GM21423 (cell line): ENCODE measurements around the gene EPHB2.

Experiments
- ATAC-seq: cut with Tn5 transposase; IDR thresholded peaks from one replicate; pipeline ENCODE4 v1.9.1; 2021; ENCODE audit warnings: mild to moderate bottlenecking, moderate library complexity; ENCODE audit not compliant: unreplicated experiment

The EPHB2 gene

GRCh38 chr1:22796642-22797041 lies 86.0 kb downstream of the EPHB2 start:
- ATAC-seq: no peak

DNA sequence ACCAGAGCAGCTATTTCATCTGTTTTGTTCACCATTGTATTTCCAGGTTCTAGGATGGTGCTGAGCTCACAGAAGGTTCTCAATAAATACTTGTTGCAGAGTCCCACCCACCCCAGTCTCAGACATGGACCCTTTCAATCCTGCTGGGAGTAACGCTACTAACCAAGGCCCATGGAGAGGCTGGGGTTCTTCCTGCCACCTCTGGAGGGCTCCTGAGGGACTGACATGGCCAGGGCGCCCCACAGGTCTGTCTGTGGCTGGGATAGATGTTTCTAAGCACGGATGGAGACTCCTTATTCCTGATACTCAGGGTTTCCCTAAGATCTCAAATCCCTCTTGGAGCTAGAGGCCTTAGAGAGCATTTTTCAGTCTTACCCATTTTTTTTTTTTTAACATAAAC lies 87.4 kb downstream of the EPHB2 start:
- no peak for ATAC-seq

- no peak for ATAC-seq
These were observed 89.3 kb downstream of the EPHB2 start for GRCh38 chr1:22799971-22800370.

DNA sequence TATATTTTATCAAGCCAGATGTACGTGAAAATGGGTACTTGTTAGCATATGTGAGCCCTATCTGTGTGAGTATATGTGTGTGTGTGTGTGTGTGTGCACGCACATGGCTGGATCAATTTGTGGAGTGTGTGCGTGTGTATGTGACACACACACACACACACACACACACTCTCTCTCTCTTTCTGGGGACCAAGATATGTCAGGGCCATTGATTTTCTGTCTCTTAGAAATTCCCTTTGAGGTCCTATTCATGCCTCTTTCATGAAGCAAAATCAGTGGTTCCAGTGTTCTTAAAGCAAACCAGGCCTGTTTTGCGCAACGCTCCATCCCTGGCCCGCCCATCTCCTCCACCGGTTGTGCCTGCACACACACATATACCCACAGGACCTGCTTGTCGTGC lies 90.0 kb downstream of the EPHB2 start:
- ATAC-seq: no peak

- ATAC-seq: no peak
These were observed 90.7 kb downstream of the EPHB2 start for GRCh38 chr1:22801347-22801746.

DNA sequence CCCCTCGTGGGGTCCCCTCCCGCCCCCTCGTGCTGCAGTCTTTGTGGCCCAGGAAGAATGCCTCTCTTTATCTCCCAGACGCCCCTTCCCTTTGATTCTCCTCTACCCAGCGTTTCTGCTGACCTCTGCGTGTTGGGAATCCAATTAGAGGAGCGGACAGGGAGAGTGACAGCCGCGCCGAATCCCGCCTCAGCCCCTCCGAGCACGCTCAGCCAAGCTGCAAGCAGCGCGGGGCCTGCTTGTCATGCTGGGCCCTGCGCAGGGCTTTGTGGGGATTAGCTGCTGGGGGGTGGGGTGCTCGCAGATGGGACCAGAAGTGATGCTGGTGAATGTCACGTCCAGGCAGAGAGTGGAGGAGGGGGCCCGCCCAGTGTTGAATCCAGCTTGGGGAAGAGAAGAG lies 91.1 kb downstream of the EPHB2 start:
- ATAC-seq: no peak

DNA sequence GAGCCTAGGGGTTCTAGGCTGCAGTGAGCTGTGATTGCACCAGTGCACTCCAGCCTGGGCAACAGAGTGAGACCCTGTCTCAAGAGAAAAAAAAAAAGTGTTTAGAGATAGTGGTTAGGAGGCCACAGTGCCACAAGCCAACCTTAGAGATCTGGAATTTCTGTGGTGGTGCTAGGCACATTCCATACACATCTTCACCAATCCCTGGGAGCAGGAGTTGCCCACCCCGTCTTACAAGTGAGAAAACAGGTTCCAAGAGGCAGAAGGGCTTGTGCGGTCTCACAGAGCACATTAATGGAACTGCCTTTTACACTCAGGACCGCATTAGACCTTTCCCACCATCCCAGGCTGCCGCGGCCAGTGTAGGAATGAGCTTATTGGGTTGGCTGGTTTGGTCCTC lies 93.2 kb downstream of the EPHB2 start:
- no peak for ATAC-seq

- ATAC-seq: no peak
These were observed 93.8 kb downstream of the EPHB2 start for GRCh38 chr1:22804406-22804805.

DNA sequence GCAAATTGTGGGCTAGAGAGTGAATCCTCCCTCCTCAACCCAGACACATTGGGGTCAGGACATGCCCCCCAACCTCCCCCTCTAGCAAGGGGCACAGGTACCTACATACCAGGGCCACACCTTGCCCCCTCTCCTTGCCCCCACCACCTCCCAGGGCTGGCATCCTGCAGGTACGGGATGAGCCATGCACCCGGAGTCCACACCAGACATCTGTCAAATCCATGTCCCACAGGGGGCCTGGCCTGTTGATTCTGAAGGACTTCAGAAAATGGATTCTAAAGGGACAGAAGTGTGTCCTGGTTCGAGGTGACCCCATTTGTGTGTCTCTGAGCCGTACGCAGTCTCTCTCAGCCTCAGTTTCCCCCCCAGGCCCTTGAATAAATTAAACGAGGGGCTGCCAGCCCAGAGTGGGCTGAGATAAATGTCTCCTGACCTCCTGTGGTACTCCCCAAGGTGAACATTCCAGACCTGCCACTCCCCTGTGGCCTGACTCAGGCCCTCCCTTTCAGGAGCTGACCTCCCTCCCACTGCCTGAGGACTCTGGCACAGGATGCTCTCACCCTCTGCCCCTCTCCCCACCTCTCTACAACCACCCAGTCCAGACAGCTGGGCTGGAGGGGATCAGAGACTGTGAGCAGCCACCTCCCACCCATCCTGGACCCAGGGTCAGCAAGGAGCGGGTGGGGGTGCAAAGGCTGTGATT lies 94.5 kb downstream of the EPHB2 start:
- no peak for ATAC-seq

DNA sequence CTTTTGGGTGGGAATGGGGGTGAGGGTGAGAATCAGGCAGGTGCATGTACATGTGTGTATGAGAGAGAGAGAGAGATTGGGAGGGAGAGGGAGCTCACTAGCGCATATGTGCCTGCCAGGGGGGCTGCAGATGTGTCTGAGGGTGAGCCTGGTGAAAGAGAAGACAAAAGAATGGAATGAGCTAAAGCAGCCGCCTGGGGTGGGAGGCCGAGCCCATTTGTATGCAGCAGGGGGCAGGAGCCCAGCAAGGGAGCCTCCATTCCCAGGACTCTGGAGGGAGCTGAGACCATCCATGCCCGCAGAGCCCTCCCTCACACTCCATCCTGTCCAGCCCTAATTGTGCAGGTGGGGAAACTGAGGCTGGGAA lies 95.0 kb downstream of the EPHB2 start:
- ATAC-seq: no peak

GRCh38 chr1:22806584-22806983 lies 95.9 kb downstream of the EPHB2 start:
- ATAC-seq: no peak

GRCh38 chr1:22807340-22807739 lies 96.7 kb downstream of the EPHB2 start:
- no peak for ATAC-seq

- ATAC-seq: no peak
These were observed 97.6 kb downstream of the EPHB2 start for GRCh38 chr1:22808186-22808675.

- no peak for ATAC-seq
These were observed 98.2 kb downstream of the EPHB2 start for GRCh38 chr1:22808676-22809483.

- no peak for ATAC-seq
These were observed 99.1 kb downstream of the EPHB2 start for GRCh38 chr1:22809783-22810182.

GRCh38 chr1:22810378-22810777 lies 99.7 kb downstream of the EPHB2 start:
- ATAC-seq: no peak

GRCh38 chr1:22812092-22812880 lies 101.6 kb downstream of the EPHB2 start:
- no peak for ATAC-seq

GRCh38 chr1:22812993-22813790 lies 102.6 kb downstream of the EPHB2 start:
- ATAC-seq: no peak

DNA sequence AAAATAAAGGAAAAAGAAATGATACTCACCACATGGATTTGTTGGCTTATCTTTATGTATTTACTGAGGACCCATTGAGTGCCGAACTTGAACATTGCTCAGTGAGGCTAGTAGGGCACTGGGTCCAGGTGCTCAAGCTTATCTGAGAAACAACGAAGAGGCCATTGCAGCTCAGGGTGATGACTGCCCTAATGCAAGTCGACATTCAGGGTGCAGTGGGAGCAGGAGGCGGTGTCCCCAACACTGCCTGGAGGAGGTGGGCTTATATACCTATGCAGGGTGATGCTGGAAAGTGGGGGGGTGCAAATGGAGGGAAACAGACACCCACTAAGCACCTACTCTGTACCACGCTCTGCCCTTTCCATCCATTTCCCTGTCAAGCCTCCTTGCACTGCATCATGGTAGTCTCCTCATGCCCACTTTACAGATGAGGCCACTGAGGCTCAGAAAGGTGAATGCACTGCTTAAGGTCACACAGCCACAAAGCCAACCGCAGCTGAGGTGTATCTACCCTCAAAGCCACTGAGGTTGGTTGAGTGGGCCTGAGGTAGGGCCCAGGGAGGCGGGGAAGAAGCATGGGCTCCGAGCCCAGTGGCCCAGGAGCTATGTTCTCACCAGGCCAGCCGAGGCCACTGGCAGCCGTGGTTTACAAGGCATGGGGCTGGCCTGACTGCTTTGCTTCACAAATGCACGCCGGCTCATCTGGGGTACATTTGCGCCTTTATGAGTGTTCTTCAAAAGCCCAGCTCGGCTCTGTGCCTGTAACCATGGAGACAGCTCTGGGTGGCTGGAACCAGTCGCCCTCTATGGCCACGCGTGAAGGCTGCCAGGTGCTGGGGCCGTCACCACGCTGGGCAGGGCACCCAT lies 103.8 kb downstream of the EPHB2 start:
- no peak for ATAC-seq

- no peak for ATAC-seq
These were observed 104.4 kb downstream of the EPHB2 start for GRCh38 chr1:22815043-22815365.
